Measurements from ENCODE around the gene SMPDL3B.

Gene SMPDL3B

GRCh38 chr1:27940870-27941560, 6.2 kb downstream of the SMPDL3B start:
- DNase-seq (ENCODE audit: low read depth) = no peak

- no peak for DNase-seq (ENCODE audit: low read depth)
Measured at GRCh38 chr1:27941671-27942540, 7.1 kb downstream of the SMPDL3B start.

GRCh38 chr1:27945020-27945419, 10.2 kb downstream of the SMPDL3B start:
- no peak for DNase-seq (ENCODE audit: low read depth)

- no peak for DNase-seq (ENCODE audit: low read depth)
Measured at GRCh38 chr1:27949027-27949426, 14.2 kb downstream of the SMPDL3B start.

- DNase-seq (ENCODE audit: low read depth) = no peak
Measured at GRCh38 chr1:27951396-27951795, 16.6 kb downstream of the SMPDL3B start.

- no peak for DNase-seq (ENCODE audit: low read depth)
Measured at GRCh38 chr1:27952147-27952546, 17.3 kb downstream of the SMPDL3B start.

- DNase-seq (ENCODE audit: low read depth) = no peak
Measured at GRCh38 chr1:27954186-27954585, 19.4 kb downstream of the SMPDL3B start.

- no peak for DNase-seq (ENCODE audit: low read depth)
Measured at GRCh38 chr1:27955076-27955475, 20.3 kb downstream of the SMPDL3B start.

- DNase-seq (ENCODE audit: low read depth) = no peak
Measured at GRCh38 chr1:27956761-27957160, 22.0 kb downstream of the SMPDL3B start.

- DNase-seq (ENCODE audit: low read depth) = no peak
Measured at GRCh38 chr1:27957655-27958054, 22.9 kb downstream of the SMPDL3B start.

- no peak for DNase-seq (ENCODE audit: low read depth)
Measured at GRCh38 chr1:27958513-27958912, 23.7 kb downstream of the SMPDL3B start.

- peak; percentile 79 for DNase-seq (ENCODE audit: low read depth)
Measured at GRCh38 chr1:27959792-27960603, 25.2 kb downstream of the SMPDL3B start, which contains the start of gene XKR8. Gene XKR8, plus strand, starts transcription at chr1:27959973. Its CDS starts 97 bp downstream, at chr1:27960070.

GRCh38 chr1:27960762-27961645, 26.2 kb downstream of the SMPDL3B start:
- DNase-seq (ENCODE audit: low read depth) = no peak

GRCh38 chr1:27961646-27962221, 26.9 kb downstream of the SMPDL3B start:
- no peak for DNase-seq (ENCODE audit: low read depth)

GRCh38 chr1:27963393-27963792, 28.6 kb downstream of the SMPDL3B start:
- no peak for DNase-seq (ENCODE audit: low read depth)

- DNase-seq (ENCODE audit: low read depth) = no peak
Measured at GRCh38 chr1:27966402-27967105, 31.8 kb downstream of the SMPDL3B start.

- no peak for DNase-seq (ENCODE audit: low read depth)
Measured at GRCh38 chr1:27967106-27967883, 32.5 kb downstream of the SMPDL3B start.

- DNase-seq (ENCODE audit: low read depth) = no peak
Measured at GRCh38 chr1:27967884-27968466, 33.2 kb downstream of the SMPDL3B start.

- DNase-seq (ENCODE audit: low read depth) = no peak
Measured at GRCh38 chr1:27968692-27969091, 33.9 kb downstream of the SMPDL3B start.

All from stimulated activated CD4-positive, alpha-beta T cell treated with anti-CD3 and anti-CD28 coated beads, Interleukin-2, amount 100 ng/mL, for 4 hours (primary cell).